ENCODE measurements around the gene LRFN5. TPM values are rescaled to one million over a fixed set of nuclear protein-coding genes. Genes with fewer than 3 reads are reported as not detected.

LRFN5 gene
- polyA plus RNA-seq, 2 donors = 0.14 to 0.24 TPM

DNA sequence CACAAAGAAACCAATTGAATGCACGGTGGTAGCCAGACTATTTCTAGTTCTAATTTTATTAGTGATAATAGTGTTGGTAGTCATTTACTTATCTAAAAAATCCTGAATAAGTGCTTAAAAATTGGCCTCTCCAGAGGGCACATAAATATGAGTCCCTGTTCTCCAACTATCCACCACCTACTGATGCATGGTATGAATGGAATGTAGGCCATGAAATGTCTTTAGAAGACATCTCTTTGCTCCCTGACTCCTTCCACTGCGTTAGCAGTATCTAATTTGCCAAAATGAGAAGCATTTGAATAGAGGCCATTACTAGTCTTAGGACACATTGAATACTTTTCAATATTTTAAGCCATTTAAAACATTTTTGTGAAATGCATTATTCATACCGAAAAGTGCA, 261.7 kb downstream of the LRFN5 start:
- H3K27ac ChIP-seq (ENCODE audit: low read depth in 2 of 2, low read length in 1 of 2) = no peak overlapping the region
- H3K36me3 ChIP-seq (ENCODE audit: control insufficient read depth in 2 of 2, insufficient read depth in 2 of 2, low read length in 1 of 2) = no peaks in the 10 kb centered on the region
- 70 to 78% methylated on average over 3 of the region's 3 CpGs for WGBS, 2 donors
- H3K4me1 ChIP-seq (ENCODE audit: control insufficient read depth in 2 of 2, insufficient read depth in 2 of 2, low read length in 1 of 2) = no peaks in the 10 kb centered on the region
- H3K27me3 ChIP-seq (ENCODE audit: control insufficient read depth in 1 of 2, insufficient read depth in 2 of 2, low read length in 2 of 2) = no peaks in the 10 kb centered on the region
- H3K4me3 ChIP-seq (ENCODE audit: low read depth in 1 of 2, low read length in 2 of 2) = no peak overlapping the region
- peaks cover 0 to 2% of the 10 kb centered on the region in 2 donors for H3K9me3 ChIP-seq (ENCODE audit: control insufficient read depth in 2 of 2, insufficient read depth in 1 of 2, low read depth in 1 of 2, low read length in 1 of 2)

DNA sequence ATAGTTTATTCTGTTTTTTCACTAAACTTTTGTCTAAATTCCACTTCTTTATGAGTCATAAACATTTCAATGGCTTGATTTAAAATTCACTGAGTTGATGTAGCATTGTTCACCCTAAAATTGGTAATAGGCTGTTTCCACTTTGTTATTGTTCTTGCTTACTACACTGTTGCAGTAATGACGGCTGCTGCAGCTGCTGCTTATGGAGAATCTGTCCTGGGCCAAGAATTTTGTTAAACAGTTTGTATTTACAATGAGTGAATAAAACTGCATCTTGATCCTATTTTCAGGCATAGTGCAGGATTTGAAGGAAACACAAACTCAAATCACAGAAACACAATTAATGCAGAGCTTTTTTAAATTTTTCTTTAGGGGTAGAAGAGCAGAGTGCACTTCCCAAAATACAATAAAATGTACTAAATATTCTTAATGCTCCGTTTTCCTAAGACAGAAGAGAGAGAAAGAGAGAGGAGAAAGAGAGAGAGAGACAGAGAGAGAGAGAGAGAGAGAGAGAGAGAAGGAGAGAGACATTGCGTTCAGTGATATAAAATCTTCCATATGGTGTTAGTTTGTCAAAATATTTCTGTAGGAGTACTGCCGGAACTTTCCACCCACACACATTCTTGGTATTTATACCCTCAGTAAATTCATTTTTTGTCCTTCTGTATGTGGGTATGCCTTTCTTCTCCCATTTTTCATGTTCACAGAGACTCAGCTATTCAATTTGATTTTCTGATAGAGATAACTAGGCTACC, 266.4 kb downstream of the LRFN5 start:
- Histone ChIP-seq H3K4me3 (ENCODE audit: low read depth in 1 of 2, low read length in 2 of 2) (no peak overlapping the region), H3K27me3 (ENCODE audit: control insufficient read depth in 1 of 2, insufficient read depth in 2 of 2, low read length in 2 of 2) (no peaks in the 10 kb centered on the region), H3K4me1 (ENCODE audit: control insufficient read depth in 2 of 2, insufficient read depth in 2 of 2, low read length in 1 of 2) (no peaks in the 10 kb centered on the region), H3K9me3 (ENCODE audit: control insufficient read depth in 2 of 2, insufficient read depth in 1 of 2, low read depth in 1 of 2, low read length in 1 of 2) (peaks cover 0 to 2% of the 10 kb centered on the region in 2 donors), H3K36me3 (ENCODE audit: control insufficient read depth in 2 of 2, insufficient read depth in 2 of 2, low read length in 1 of 2) (no peaks in the 10 kb centered on the region), H3K27ac (ENCODE audit: low read depth in 2 of 2, low read length in 1 of 2) (no peak overlapping the region)
- WGBS, 2 donors = 53% methylated on average over 4 of the region's 4 CpGs

GRCh38 chr14:41873686-41874317, 267.1 kb downstream of the LRFN5 start:
- Histone ChIP-seq H3K9me3 (ENCODE audit: control insufficient read depth in 2 of 2, insufficient read depth in 1 of 2, low read depth in 1 of 2, low read length in 1 of 2) (peaks cover 0 to 2% of the 10 kb centered on the region in 2 donors), H3K27me3 (ENCODE audit: control insufficient read depth in 1 of 2, insufficient read depth in 2 of 2, low read length in 2 of 2) (no peaks in the 10 kb centered on the region), H3K4me1 (ENCODE audit: control insufficient read depth in 2 of 2, insufficient read depth in 2 of 2, low read length in 1 of 2) (no peaks in the 10 kb centered on the region), H3K36me3 (ENCODE audit: control insufficient read depth in 2 of 2, insufficient read depth in 2 of 2, low read length in 1 of 2) (no peaks in the 10 kb centered on the region), H3K27ac (ENCODE audit: low read depth in 2 of 2, low read length in 1 of 2) (no peak overlapping the region), H3K4me3 (ENCODE audit: low read depth in 1 of 2, low read length in 2 of 2) (no peak overlapping the region)
- WGBS, 2 donors = 32 to 34% methylated on average over 1 of the region's 1 CpG

GRCh38 chr14:41875116-41875515, 268.4 kb downstream of the LRFN5 start:
- Histone ChIP-seq H3K27ac (ENCODE audit: low read depth in 2 of 2, low read length in 1 of 2) (no peak overlapping the region), H3K4me3 (ENCODE audit: low read depth in 1 of 2, low read length in 2 of 2) (no peak overlapping the region), H3K27me3 (ENCODE audit: control insufficient read depth in 1 of 2, insufficient read depth in 2 of 2, low read length in 2 of 2) (no peaks in the 10 kb centered on the region), H3K36me3 (ENCODE audit: control insufficient read depth in 2 of 2, insufficient read depth in 2 of 2, low read length in 1 of 2) (no peaks in the 10 kb centered on the region), H3K4me1 (ENCODE audit: control insufficient read depth in 2 of 2, insufficient read depth in 2 of 2, low read length in 1 of 2) (no peaks in the 10 kb centered on the region), H3K9me3 (ENCODE audit: control insufficient read depth in 2 of 2, insufficient read depth in 1 of 2, low read depth in 1 of 2, low read length in 1 of 2) (no peaks in the 10 kb centered on the region)
- 89 to 97% methylated on average over 1 of the region's 1 CpG for WGBS, 2 donors

DNA sequence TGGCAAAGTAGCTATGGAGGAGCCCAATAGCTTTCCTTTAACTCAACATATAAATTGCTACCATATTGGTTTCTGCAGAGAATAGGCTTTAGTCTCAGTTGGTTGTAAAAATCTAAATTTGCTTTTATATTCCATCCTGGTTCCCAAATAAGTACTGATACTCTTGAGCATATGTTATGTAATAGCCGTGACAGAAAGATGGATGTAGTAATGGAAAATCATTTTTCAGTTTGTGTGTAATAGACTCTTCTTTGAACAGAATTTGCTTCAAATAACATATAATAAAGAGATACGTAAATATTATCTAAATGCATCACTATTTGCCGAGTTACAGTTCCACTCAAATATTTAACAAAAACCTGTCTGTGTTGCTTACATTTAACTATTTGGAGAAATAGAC, 271.6 kb downstream of the LRFN5 start:
- Histone ChIP-seq H3K27ac (ENCODE audit: low read depth in 2 of 2, low read length in 1 of 2) (no peak overlapping the region), H3K4me3 (ENCODE audit: low read depth in 1 of 2, low read length in 2 of 2) (no peak overlapping the region), H3K4me1 (ENCODE audit: control insufficient read depth in 2 of 2, insufficient read depth in 2 of 2, low read length in 1 of 2) (no peaks in the 10 kb centered on the region), H3K36me3 (ENCODE audit: control insufficient read depth in 2 of 2, insufficient read depth in 2 of 2, low read length in 1 of 2) (no peaks in the 10 kb centered on the region), H3K9me3 (ENCODE audit: control insufficient read depth in 2 of 2, insufficient read depth in 1 of 2, low read depth in 1 of 2, low read length in 1 of 2) (no peaks in the 10 kb centered on the region), H3K27me3 (ENCODE audit: control insufficient read depth in 1 of 2, insufficient read depth in 2 of 2, low read length in 2 of 2) (no peaks in the 10 kb centered on the region)
- 77 to 83% methylated on average over 3 of the region's 3 CpGs for WGBS, 2 donors

DNA sequence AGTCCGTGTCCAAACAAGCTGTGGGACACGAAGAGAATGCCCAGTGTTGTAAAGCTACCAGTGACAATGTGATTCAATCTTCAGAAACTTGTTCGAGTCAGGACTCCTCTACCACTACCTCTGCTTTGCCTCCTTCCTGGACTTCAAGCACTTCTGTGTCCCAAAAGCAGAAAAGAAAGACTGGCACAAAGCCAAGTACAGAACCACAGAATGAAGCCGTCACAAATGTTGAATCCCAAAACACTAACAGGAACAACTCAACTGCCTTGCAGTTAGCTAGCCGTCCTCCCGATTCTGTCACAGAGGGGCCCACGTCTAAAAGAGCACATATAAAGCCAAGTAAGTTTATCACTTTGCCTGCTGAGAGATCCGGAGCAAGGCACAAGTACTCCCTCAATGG, 284.9 kb downstream of the LRFN5 start:
- Histone ChIP-seq H3K36me3 (ENCODE audit: control insufficient read depth in 2 of 2, insufficient read depth in 2 of 2, low read length in 1 of 2) (no peaks in the 10 kb centered on the region), H3K9me3 (ENCODE audit: control insufficient read depth in 2 of 2, insufficient read depth in 1 of 2, low read depth in 1 of 2, low read length in 1 of 2) (no peaks in the 10 kb centered on the region), H3K4me1 (ENCODE audit: control insufficient read depth in 2 of 2, insufficient read depth in 2 of 2, low read length in 1 of 2) (no peaks in the 10 kb centered on the region), H3K4me3 (ENCODE audit: low read depth in 1 of 2, low read length in 2 of 2) (no peak overlapping the region), H3K27ac (ENCODE audit: low read depth in 2 of 2, low read length in 1 of 2) (no peak overlapping the region), H3K27me3 (ENCODE audit: control insufficient read depth in 1 of 2, insufficient read depth in 2 of 2, low read length in 2 of 2) (no peaks in the 10 kb centered on the region)
- WGBS, 2 donors = 72% methylated on average over 8 of the region's 8 CpGs

DNA sequence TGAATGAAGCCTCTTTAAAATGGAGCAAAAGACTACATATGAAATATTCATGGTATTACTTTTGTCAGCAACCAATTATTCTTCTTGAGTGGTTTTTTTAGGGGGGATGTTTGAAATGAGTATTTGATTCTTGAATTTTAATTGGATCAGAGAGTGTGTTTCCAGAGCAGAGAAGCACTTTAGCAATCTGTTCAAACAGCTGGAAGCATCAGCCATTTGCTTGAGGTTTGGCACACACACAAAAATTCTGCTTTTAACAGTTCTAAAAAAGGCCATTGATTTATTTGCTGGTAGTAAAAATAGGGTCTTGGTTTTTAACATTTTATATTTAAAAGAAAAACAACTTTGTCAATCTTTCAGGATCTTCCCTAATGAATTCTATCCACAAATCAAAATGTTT, 292.7 kb downstream of the LRFN5 start:
- Histone ChIP-seq H3K36me3 (ENCODE audit: control insufficient read depth in 2 of 2, insufficient read depth in 2 of 2, low read length in 1 of 2) (no peaks in the 10 kb centered on the region), H3K4me3 (ENCODE audit: low read depth in 1 of 2, low read length in 2 of 2) (no peak overlapping the region), H3K9me3 (ENCODE audit: control insufficient read depth in 2 of 2, insufficient read depth in 1 of 2, low read depth in 1 of 2, low read length in 1 of 2) (no peaks in the 10 kb centered on the region), H3K27ac (ENCODE audit: low read depth in 2 of 2, low read length in 1 of 2) (no peak overlapping the region), H3K4me1 (ENCODE audit: control insufficient read depth in 2 of 2, insufficient read depth in 2 of 2, low read length in 1 of 2) (no peaks in the 10 kb centered on the region), H3K27me3 (ENCODE audit: control insufficient read depth in 1 of 2, insufficient read depth in 2 of 2, low read length in 2 of 2) (no peaks in the 10 kb centered on the region)

GRCh38 chr14:41900644-41901043, 294.0 kb downstream of the LRFN5 start:
- Histone ChIP-seq H3K27ac (ENCODE audit: low read depth in 2 of 2, low read length in 1 of 2) (no peak overlapping the region), H3K9me3 (ENCODE audit: control insufficient read depth in 2 of 2, insufficient read depth in 1 of 2, low read depth in 1 of 2, low read length in 1 of 2) (no peaks in the 10 kb centered on the region), H3K4me1 (ENCODE audit: control insufficient read depth in 2 of 2, insufficient read depth in 2 of 2, low read length in 1 of 2) (no peaks in the 10 kb centered on the region), H3K4me3 (ENCODE audit: low read depth in 1 of 2, low read length in 2 of 2) (no peak overlapping the region), H3K27me3 (ENCODE audit: control insufficient read depth in 1 of 2, insufficient read depth in 2 of 2, low read length in 2 of 2) (no peaks in the 10 kb centered on the region), H3K36me3 (ENCODE audit: control insufficient read depth in 2 of 2, insufficient read depth in 2 of 2, low read length in 1 of 2) (no peaks in the 10 kb centered on the region)
- WGBS, 2 donors = 88 to 89% methylated on average over 4 of the region's 4 CpGs

DNA sequence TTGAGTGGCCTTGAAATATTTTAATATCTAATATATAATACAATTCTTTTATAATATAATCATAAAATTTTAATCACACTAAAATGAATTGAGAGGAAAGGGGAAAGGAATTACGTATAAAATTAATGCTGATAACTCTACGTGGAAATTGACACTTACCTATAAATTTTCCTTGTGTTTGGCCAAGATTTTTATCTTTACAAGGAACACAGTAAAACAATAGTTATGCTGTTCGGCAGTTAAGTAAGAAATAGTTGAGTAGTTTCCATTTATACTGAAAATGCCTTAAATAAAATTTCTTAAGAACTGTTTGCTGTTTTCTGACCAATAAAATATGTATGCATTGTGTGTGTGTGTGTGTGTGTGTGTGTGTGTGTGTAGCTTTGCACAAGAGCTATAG, 294.4 kb downstream of the LRFN5 start:
- no peaks in the 10 kb centered on the region for H3K36me3 ChIP-seq (ENCODE audit: control insufficient read depth in 2 of 2, insufficient read depth in 2 of 2, low read length in 1 of 2)
- H3K9me3 ChIP-seq (ENCODE audit: control insufficient read depth in 2 of 2, insufficient read depth in 1 of 2, low read depth in 1 of 2, low read length in 1 of 2) = no peaks in the 10 kb centered on the region
- H3K27me3 ChIP-seq (ENCODE audit: control insufficient read depth in 1 of 2, insufficient read depth in 2 of 2, low read length in 2 of 2) = no peaks in the 10 kb centered on the region
- no peak overlapping the region for H3K4me3 ChIP-seq (ENCODE audit: low read depth in 1 of 2, low read length in 2 of 2)
- no peaks in the 10 kb centered on the region for H3K4me1 ChIP-seq (ENCODE audit: control insufficient read depth in 2 of 2, insufficient read depth in 2 of 2, low read length in 1 of 2)
- H3K27ac ChIP-seq (ENCODE audit: low read depth in 2 of 2, low read length in 1 of 2) = no peak overlapping the region
- 42 to 50% methylated on average over 3 of the region's 3 CpGs for WGBS, 2 donors

DNA sequence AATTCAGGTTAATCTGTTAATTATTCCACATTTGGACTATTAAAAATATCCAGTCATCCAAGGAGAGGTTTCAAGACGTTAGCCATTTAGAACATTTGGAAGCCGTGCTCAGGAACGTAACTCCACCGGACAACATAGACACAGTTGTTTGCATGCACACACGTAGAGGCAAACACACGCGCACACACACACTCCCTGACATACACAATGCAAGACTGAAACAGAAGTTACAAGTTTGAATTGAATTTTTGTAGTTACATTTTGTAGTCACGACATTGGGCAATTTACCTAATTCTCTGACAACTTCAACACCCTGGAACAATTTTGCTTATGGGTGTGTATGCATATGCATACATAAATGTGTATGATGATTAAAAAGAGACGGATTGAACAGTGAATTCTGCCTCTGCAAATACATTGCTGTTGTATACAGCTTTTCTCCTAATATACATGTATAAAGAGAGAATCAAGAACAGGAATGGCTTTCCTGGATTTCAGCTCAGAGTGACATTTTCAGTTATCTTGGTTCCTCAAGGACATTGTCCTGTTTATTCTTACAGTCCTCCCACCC, 298.8 kb downstream of the LRFN5 start:
- Histone ChIP-seq H3K9me3 (ENCODE audit: control insufficient read depth in 2 of 2, insufficient read depth in 1 of 2, low read depth in 1 of 2, low read length in 1 of 2) (no peaks in the 10 kb centered on the region), H3K27me3 (ENCODE audit: control insufficient read depth in 1 of 2, insufficient read depth in 2 of 2, low read length in 2 of 2) (no peaks in the 10 kb centered on the region), H3K36me3 (ENCODE audit: control insufficient read depth in 2 of 2, insufficient read depth in 2 of 2, low read length in 1 of 2) (no peaks in the 10 kb centered on the region), H3K4me3 (ENCODE audit: low read depth in 1 of 2, low read length in 2 of 2) (no peak overlapping the region), H3K4me1 (ENCODE audit: control insufficient read depth in 2 of 2, insufficient read depth in 2 of 2, low read length in 1 of 2) (no peaks in the 10 kb centered on the region), H3K27ac (ENCODE audit: low read depth in 2 of 2, low read length in 1 of 2) (no peak overlapping the region)
- 88 to 93% methylated on average over 9 of the region's 9 CpGs for WGBS, 2 donors

Data from esophagus (tissue), 2 donors.